CD4-positive, alpha-beta T cell treated with Interleukin-17A for 1 hour (primary cell): Measurements from ENCODE around the gene GPBP1.
"Not testable (repeated sequence)": the region's sequence is repeated elsewhere in the genome, so short reads cannot be mapped to it uniquely, and the experiment has no call there.

Experiments used
- DNase-seq: peaks from one replicate; pipeline ENCODE4 v3.0.0-alpha.2; 2020

The GPBP1 gene

DNA sequence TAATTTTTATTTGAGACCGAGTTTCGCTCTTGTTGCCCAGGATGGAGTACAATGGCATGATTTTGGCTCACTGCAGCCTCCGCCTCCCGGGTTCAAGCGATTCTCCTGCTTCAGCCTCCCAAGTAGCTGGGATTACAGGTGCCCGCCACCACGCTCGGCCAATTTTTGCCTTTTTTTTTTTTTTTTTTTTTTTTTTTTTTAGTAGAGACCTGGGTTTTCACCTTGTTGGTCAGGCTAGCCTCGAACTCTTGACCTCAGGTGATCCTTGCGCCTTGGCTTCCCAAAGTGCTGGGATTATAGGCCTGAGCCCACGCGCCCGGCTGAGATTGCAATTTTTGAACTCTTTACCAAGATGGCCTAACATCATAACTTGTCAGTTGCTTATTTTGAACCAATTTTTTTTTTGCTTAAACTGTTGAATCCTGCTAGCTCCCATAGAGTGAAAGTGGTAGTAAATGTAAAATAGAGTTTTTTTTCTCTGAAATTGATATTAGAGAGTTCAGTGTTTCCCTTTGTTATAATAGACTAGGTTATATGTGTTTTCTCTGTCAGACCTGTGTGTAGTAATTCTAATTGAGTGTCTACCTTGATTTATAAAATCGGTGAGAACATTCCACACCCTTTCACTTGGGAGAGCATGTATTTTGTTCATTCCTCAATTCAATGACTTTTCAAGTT is 3.8 kb downstream of the GPBP1 start:
- no peak for DNase-seq

DNA sequence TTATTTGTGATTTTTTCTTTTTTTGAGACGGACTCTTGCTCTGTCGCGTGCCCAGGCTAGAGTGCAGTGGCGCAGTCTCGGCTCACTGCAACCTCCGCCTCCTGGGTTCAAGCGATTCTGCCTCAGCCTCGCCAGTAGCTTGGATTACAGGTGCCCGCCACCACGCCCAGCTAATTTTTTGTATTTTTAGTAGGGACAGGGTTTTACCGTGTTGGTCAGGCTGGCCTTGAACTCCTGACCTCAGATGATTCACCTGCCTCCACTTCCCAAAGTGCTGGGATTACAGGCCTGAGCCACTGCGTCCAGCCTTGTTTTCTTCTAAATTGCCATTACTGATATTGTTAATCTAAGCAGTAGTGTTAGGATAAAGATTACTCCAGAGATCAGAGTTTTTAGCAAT is 4.4 kb downstream of the GPBP1 start:
- DNase-seq, result not testable (repeated sequence)

DNA sequence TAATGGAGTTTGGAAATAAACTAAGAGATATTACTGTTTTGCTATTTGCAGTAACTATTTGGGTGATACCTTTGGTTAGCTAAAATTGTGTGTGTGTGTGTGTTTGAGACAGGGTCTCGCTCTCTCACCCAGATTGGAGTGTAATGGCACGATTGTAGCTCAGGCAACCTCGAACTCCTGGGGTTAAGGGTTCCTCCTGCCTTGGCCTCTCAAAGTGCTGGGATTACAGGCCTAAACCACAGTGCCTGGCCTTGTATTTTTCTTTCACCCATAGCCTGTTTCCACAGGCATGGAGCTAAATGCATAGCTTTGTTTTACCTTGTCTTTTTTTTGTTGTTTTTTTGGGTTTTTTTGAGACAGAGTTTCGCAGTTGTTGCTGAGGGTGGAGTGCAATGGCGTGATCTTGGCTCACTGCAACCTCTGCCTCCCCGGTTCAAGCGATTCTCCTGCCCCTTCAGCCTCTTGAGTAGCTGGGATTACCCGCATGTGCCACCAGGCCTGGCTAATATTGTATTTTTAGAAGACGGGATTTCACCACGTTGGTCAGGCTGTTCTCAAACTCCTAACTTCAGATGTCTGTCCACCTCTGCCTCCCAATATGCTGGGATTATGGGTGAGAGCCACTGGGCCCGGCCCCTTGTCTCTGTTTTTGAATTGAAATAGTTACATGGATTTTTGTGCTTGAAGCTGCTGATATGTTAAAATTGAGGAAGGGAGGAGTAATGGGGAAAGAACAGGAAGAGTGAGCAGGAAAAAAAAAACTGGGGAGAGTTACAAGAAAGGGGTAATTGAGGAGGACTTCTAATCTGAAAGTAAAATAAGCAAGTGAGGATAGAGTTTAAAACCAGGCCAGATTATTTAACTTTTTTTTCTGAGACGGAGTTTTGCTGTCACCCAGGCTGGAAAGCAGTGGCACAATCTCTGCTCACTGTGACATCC is 5.7 kb downstream of the GPBP1 start:
- DNase-seq, result no peak

DNA sequence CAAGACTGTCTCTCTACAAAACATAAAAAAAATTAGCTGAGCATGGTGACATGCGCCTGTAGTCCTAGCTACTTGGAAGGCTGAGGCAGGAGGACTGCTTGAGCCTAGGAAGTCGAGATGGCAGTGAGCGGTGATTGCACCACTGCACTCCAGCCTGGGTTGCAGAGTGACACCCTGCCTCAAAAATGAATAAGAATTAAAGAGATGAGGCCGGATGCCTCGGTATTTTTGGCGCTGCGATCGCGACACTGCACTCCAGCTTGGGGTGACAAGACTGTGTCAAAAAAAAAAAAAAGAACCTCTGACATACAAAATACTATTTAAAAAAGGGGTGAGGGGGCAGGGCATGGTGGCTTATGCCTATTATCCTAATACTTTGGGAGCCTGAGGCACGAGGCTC is 7.3 kb downstream of the GPBP1 start:
- peak; percentile 46 for DNase-seq

DNA sequence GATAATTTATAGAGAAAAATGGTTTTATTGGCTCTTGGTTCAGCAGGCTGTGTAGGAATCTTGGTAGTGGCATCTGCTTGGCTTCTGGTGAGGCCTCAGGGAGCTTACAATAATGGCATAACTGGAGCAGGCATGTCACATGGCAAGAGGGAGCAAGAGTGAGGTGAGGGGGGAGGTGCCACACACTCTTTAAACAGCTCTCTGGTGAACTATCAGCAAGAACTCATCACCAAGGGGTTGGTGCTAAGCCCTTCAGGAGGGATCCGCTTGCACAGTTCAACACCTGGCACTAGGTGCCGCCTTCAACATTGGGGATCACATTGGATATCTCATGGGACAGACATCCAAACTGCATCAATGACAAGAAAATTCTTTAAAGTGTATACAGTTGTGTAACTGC is 10.5 kb downstream of the GPBP1 start:
- DNase-seq, result no peak

DNA sequence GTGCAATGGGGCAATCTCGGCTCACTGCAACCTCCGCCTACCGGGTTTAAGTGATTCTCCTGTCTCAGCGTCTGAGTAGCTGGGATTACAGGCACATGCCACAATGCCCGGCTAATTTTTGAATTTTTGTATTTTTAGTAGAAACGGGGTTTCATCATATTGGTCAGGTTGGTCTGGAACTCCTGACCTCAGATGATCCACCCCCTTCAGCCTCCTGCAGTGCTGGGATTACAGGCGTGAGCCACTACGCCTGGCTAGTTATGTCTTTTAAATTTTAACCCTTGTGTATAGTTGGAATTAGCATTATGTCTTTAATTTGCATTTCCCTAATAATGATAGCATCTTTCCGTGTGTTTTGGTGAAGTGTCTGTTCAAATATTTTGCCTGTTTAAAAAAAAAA is 11.5 kb downstream of the GPBP1 start:
- no peak for DNase-seq

DNA sequence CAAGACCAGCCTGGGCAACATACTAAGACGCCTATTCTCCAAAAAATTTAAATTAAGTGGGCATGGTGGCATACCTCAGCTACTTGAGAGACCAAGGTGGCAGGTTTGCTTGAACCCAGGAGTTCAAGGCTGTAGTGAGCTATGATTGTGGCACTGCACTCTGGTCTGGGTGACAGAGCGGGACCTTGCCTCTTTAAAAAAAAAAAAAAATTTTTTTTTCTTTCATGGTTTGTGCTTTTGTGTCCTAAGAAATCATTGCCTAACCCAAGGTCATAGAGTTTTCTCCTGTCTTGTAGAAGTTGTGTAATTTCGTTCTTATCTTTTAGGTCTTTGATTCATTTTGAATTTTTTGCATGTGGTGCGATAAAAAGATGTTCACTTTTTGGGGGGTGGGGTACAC is 12.3 kb downstream of the GPBP1 start:
- no peak for DNase-seq

DNA sequence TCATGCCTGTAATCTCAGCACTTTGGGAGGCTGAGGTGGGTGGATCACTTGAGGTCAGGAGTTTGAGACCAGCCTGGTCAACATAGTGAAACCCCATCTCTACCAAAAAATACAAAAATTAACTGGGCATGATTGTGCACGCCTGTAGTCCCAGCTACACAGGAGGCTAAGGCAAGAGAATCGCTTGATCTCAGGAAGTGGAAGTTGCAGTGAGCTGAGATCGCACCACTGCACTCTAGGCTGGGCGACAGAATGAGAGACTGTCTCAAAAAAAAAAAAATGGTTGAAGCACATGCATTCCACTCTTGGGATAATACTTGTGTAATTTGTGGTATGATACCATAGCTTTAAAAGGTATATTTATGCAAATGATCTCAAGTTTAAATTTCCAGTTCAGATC is 14.1 kb downstream of the GPBP1 start:
- DNase-seq, result peak; percentile 43

DNA sequence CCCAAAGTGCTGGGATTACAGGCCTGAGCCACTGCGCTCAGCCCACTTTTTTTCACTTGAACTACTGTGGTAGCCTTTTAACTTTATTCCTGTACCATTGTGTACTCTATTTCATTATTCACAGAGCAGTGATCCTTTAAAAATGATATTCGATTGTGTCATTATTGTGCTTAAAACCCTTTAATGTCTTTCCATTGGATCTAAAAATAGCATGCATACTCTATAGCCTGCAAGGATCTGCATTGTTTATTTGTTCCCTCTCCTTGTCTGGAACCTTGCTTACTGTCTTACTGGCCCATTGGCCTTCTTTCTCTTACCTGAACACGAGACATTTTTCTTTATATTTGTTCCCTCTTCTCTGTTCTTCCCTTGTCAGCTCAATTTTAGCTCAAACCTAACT is 15.7 kb downstream of the GPBP1 start:
- no peak for DNase-seq

DNA sequence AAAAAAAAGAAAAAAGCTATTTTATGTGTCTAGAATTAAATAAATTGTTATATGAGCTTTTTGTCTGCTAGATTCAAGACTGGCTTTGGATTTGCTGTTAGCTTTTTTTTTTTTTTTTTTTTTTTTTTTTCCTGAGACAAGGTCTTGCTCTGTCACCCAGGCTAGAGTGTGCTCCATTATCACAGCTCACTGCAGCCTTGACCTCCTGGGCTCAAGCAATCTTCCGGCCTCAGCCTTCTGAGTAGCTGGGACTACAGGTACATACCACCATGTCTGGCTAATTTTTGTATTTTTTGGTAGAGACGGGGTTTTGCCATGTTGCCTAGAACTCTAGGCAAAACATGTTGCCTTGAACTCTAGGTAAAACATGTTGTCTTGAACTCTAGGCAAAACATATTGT is 16.7 kb downstream of the GPBP1 start:
- no peak for DNase-seq

DNA sequence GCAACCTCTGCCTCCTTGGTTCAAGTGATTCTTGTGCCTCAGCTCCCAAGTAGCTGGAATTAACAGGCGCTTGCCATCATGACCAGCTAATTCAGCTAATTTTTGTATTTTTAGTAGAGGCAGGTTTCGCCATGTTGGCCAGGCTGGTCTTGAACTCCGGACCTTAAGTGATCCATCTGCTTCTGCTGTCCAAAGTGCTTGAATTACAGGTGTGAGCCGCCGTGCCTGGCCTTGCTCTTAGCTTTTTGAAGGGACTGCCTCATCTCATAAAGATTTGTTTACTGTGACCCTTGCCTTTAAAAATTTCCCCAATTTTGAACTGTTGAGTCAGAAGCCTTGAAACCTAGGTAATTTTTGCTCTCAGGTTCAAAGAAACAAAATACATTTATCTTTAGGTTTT is 17.3 kb downstream of the GPBP1 start:
- no peak for DNase-seq

DNA sequence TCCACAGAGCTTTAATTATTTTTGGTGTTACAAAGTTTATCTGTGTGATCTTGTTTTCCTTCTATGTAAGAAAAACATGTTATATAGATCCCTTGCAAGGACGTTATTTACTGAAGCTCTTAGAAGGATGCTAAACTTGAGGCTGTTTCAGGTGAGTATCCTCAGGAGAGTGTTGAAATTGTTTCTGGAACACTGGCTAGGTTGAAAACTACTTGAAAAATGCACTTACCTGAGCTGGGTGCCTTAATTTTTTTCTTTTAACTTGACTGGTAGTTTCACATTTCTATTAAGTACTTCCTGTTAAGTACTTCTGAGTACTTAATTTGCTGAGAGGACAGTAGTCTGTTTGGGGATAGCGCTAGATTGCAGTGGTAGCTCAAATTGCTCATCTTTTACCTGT is 18.1 kb downstream of the GPBP1 start:
- no peak for DNase-seq

DNA sequence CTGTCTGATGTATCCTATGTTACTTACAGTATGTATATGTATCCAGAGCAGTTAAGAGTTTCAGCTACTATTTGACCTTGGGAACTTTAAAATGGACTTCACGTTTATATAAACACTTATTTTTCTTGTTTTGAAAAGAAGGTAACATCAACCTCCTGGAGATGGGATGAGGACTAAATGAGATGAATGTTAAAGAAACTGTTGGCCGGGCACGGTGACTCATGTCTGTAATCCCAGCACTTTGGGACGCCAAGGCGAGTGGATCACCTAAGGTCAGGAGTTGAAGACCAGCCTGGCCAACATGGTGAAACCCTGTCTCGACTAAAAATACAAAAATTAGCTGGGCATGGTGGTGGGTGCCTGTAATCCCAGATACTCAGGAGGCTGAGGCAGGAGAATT is 19.0 kb downstream of the GPBP1 start:
- DNase-seq, result not testable (repeated sequence)

DNA sequence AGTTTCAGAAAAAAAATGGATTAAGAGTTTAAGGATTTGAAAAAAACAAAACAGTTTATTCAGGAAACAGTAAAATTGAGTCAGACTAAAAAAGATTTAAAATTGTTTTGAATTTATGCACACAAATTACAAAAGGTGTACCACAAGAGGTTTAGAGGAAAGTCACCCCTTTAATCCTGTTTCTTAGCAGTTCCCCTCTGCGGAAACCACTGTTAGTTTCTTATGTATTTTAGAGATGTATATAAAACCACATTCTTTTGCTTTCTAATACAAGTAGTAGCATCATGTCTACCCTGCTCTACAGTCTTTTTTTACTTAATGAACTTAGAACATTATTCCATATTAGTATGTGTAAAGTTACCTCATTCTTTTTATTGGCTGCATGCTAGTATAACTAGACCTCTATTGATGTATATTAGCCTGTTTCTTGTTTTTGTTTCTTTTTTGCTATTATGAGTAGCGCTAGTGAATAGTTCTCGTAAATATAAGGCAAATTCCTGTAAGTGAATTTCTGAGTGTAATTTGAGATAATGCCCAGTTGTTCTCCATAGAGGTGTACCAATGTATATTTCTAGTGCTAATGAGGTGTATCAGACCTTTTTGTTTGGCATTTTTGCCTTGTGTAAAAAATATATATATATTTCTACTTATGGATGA is 20.0 kb downstream of the GPBP1 start:
- DNase-seq, result peak; percentile 45

DNA sequence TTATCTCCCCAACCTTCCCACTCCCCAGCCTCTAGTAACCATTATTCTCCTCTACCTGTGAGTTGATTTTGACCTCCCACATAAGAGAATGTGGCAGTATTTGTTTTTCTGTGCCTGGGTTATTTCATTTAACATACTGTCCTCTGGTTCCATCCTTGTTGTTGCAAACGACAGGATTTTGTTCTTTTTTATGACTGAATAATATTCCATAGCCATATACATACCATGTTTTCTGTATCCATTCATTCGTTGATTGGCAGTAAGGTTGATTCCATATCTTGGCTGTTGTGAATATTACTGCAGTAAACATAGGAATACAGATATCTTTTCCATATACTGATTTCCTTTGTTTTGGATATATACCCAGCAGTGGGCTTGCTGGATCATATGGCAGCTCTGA is 20.8 kb downstream of the GPBP1 start:
- no peak for DNase-seq

DNA sequence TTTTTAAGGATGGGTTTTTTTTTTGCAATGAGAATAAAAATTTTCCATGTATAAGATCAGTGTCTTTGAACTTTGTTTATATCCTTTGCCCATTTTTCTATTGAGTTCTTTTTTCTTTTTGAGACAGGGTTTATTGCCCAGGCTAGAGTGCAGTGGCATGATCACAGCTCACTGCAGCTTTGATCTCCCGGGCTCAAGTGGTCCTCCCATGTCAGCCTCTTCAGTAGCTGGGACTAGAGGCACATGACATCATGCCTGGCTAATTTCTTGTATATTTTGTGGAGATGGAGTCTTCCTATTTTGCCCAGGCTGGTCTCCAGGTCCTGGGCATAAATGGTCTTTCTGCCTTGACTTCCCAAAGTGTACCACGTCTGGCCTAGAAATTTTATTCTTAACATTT is 21.2 kb downstream of the GPBP1 start:
- DNase-seq, result no peak

DNA sequence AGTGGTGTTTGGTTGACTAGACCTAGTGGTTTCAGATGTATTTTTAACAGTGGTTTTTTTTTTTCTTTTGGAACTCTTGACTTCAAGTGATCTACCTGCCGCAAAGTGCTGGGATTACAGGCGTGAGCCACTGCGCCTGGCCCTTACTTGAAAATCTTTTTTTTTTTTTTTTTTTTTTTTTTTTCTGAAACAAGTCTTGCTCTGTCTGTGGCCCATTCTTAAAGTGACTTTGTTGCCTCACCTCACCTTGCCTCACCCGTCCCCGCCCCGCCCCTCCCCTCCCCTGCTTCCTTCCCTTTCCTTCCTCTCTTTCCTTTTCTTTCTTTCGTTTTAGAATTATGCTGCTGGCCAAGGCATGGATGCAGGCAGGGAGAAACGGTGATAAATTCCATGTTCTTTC is 26.0 kb downstream of the GPBP1 start:
- no peak for DNase-seq

DNA sequence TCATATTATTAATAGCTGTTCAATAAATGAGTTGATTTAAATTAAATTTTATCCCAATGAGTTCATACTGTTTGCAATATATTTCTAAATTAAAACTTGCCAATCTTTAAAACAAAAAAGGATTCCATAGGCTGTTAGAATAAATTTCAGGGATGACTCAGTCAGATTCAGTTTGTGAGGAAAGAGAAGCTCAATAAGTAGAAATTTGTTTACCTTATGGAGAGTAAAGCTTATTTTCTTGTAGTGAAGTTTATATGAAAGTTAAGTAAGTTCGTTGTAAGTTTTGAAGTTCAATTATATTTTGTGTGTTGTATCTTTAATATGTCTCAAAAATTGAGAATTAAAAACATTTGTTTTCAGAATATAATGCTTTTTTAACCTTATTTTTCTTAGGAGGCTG is 29.0 kb downstream of the GPBP1 start:
- no peak for DNase-seq

DNA sequence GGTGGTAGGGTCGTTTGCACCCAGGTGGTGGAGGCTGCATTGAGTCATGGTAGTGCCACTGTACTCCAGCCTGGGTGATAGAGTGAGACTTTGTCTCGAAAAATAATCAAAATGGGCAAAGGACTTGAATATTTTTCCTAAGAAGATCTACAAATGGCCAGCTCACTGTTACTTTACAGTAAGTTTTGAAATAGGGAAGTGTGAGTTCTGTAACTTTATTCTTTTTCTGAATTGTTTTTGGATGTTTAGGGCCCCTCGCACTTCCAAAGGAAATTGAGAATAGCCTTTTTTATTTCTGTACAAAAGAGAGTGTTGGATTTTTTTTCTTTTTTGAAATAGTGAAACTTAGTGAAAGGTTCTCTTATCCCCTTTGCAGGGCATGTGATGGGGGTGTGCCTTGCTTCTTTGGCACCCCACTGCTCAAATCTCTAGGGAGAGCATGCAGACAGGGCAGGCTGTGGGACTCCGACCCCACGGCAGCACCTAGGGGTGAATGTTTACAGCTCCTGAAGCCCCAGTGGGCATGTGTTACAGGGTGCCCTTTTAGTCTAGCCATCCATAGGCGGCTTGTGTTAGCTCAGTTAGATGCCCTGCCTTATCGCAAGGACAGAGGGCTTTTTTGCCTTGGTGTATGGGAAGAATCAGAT is 33.3 kb downstream of the GPBP1 start:
- DNase-seq, result no peak

DNA sequence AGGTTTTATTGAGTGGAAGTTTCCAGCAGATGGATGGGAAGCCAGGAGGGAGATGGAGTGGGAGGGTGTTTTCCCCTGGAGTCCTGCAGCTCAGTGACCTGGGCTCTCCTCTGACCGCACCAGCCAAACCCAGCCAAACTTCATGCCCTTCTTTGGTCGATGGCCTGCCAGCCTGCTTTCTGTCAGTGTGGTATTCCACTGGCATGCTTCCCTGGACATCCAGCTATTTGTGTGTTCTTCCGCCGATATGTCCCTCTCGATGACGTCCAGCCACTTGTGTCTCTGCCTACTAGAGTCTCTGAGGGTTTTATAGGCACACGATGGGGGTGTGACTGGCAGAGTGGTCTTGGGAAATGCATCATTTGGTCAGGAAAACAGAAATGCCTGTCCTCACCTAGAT is 33.8 kb downstream of the GPBP1 start:
- DNase-seq, result no peak

DNA sequence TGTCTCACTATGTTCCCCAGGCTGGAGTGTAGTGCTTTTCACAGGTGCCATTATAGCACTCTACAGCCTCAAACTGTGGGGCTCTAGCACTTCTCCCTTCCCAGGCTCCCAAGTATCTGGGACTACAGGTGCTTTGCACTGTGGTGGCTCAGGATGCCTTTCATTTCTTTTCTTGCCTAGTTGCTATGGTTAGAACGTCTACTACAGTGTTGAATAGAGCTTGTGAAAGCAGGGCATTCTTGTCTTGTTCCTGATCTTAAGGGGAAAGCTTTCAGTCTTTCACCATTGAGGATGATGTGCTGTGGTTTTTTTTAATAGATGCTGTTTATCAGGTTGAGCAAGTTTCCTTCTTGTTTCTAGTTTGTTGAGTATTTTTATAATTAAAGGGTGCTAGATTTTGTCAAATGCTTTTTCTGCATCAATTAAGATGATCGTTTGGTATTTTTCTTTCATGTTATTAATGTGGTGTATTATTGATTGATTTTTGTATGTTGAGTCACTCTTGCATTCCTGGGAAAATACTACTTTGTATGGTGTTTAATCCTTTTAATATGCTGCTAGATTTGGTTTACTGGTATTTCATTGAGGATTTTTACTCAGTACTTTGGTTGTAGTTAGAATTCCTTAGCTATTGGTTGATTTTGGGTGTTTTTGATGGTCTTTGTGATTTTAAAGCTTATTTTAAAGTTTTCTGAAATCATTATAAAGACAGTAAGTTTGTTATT is 35.6 kb downstream of the GPBP1 start:
- no peak for DNase-seq

DNA sequence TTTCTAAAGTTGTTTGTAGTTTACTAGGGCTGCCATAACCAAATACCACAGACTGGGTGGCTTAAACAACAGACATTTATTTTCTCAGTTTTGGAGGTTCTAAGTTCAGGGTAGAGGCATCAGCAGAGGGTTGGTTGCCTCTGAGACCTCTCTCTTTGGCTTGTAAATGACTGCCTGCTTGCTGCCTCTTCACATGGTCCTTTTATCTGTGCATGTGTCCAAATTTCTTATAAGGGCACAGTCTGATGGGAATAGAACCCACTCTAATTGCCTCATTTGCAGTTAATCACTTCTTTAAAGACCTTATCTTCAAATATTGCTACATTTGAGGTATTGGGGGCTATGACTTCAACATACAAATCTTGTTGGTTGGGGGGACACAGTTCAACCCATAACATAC is 36.8 kb downstream of the GPBP1 start:
- no peak for DNase-seq

DNA sequence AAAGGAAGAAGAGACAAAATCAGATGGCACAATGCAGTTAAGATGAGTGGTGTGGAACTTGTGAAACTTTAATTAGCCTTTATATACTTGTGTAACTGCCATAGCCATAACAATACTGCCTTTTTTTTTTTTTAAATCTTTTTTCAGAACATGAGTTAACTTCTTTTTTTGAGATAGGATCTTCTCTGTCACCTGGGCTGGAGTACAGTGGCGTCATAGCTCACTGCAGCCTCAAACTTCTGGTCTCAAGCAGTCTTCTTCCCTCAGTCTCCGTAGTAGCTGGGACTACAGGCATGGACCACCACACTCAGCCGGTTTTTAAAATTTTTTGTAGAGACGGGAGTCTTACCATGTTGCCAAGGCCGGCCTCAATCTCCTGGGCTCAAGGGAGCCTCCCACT is 37.2 kb downstream of the GPBP1 start:
- no peak for DNase-seq
